GM19239 (cell line): Measurements from ENCODE around the gene PCGF3.
"Not testable (repeated sequence)": the region's sequence is repeated elsewhere in the genome, so short reads cannot be mapped to it uniquely, and the experiment has no call there.

Source experiments
- DNase-seq: peaks from one replicate; pipeline ENCODE4 v3.0.0; 2011; ENCODE audit warnings: low spot score; ENCODE audit not compliant: insufficient read length
- FAIRE-seq: peaks from 2 replicates; lab custom pipeline; 2011; peaks lifted over from hg19 to GRCh38; lab: Jason Lieb, UNC

Gene PCGF3

GRCh38 chr4:666822-667544 is 38.6 kb upstream of the PCGF3 start:
- DNase-seq, result no peak
- FAIRE-seq, result no peak

GRCh38 chr4:667545-667925 is 38.1 kb upstream of the PCGF3 start:
- DNase-seq (no peak), FAIRE-seq (no peak)

GRCh38 chr4:668219-668618 is 37.4 kb upstream of the PCGF3 start:
- not testable (repeated sequence) for FAIRE-seq, DNase-seq

- not testable (repeated sequence) for FAIRE-seq, DNase-seq
Measured at GRCh38 chr4:669806-670559, 35.6 kb upstream of the PCGF3 start.

- FAIRE-seq (no peak), DNase-seq (no peak)
Measured at GRCh38 chr4:671769-672168, 33.9 kb upstream of the PCGF3 start.

GRCh38 chr4:673349-674091 is 32.1 kb upstream of the PCGF3 start:
- DNase-seq (no peak), FAIRE-seq (no peak)

- DNase-seq (peak; percentile 99), FAIRE-seq (peak; percentile 95)
Measured at GRCh38 chr4:674172-675035, 31.2 kb upstream of the PCGF3 start, which contains the start of the genes ATP5ME and MYL5. Gene ATP5ME (minus strand): TSS chr4:674276. CDS start chr4:674247, 29 bp downstream. Gene MYL5 (plus strand): TSS chr4:674542. CDS start chr4:678027, 3,485 bp downstream.

- DNase-seq, result no peak
Measured at GRCh38 chr4:675036-675882, 30.4 kb upstream of the PCGF3 start.

GRCh38 chr4:675980-676870 is 29.4 kb upstream of the PCGF3 start:
- DNase-seq, result peak; percentile 78
- FAIRE-seq, result peak; percentile 49

More at GRCh38 chr4:675036-675882, 30.4 kb upstream of the PCGF3 start:
- no peak for FAIRE-seq

GRCh38 chr4:676871-677235 is 28.8 kb upstream of the PCGF3 start:
- DNase-seq (no peak), FAIRE-seq (no peak)

GRCh38 chr4:677431-678293 is 28.0 kb upstream of the PCGF3 start:
- FAIRE-seq, result no peak
- DNase-seq, result no peak

- DNase-seq (no peak), FAIRE-seq (no peak)
Measured at GRCh38 chr4:678331-679103, 27.1 kb upstream of the PCGF3 start.

GRCh38 chr4:679104-679481 is 26.5 kb upstream of the PCGF3 start:
- DNase-seq (no peak), FAIRE-seq (no peak)

GRCh38 chr4:679629-680028 is 26.0 kb upstream of the PCGF3 start:
- DNase-seq (no peak), FAIRE-seq (no peak)

GRCh38 chr4:680091-680490 is 25.5 kb upstream of the PCGF3 start:
- FAIRE-seq (no peak), DNase-seq (no peak)

GRCh38 chr4:680551-680927 is 25.1 kb upstream of the PCGF3 start:
- FAIRE-seq (no peak), DNase-seq (no peak)
